ENCODE results near the gene GPR142. TPM values are rescaled to one million over a fixed set of nuclear protein-coding genes. Genes with fewer than 3 reads are reported as not detected.

GPR142 gene
- total RNA-seq, 1 donor from 2014 or later: 20.7 TPM

GRCh38 chr17:74368341-74369081 is 1.2 kb downstream of the GPR142 start:
- Mint-ChIP-seq H3K9me3 (ENCODE audit: unreplicated experiment) (peaks cover 5% of the 10 kb centered on the region), H3K4me1 (ENCODE audit: low read depth, unreplicated experiment) (peaks cover 23% of the 10 kb centered on the region), H3K4me3 (ENCODE audit: unreplicated experiment) (peak overlapping the region; percentile 90), H3K27me3 (ENCODE audit: unreplicated experiment) (peaks cover 19% of the 10 kb centered on the region), H3K36me3 (ENCODE audit: unreplicated experiment) (no peaks in the 10 kb centered on the region), H3K27ac (ENCODE audit: unreplicated experiment) (peak overlapping the region; percentile 96)
- TF ChIP-seq CTCF (IDR thresholded peaks at IDR 0.05; ENCODE audit: partially characterized antibody, unreplicated experiment): peak; percentile 98
- DNase-seq: peak; percentile 81

- H3K27ac Mint-ChIP-seq (ENCODE audit: unreplicated experiment): peak overlapping the region; percentile 96
- DNase-seq: peak; percentile 77
- peaks cover 12% of the 10 kb centered on the region for H3K9me3 Mint-ChIP-seq (ENCODE audit: unreplicated experiment)
- peaks cover 21% of the 10 kb centered on the region for H3K27me3 Mint-ChIP-seq (ENCODE audit: unreplicated experiment)
- no peak for TF ChIP-seq CTCF (IDR thresholded peaks at IDR 0.05; ENCODE audit: partially characterized antibody, unreplicated experiment)
- H3K4me3 Mint-ChIP-seq (ENCODE audit: unreplicated experiment): peak overlapping the region; percentile 90
- H3K4me1 Mint-ChIP-seq (ENCODE audit: low read depth, unreplicated experiment): peaks cover 29% of the 10 kb centered on the region
- H3K36me3 Mint-ChIP-seq (ENCODE audit: unreplicated experiment): no peaks in the 10 kb centered on the region
These were observed 1.9 kb downstream of the GPR142 start for GRCh38 chr17:74369221-74369620.

GRCh38 chr17:74369665-74370490 is 2.6 kb downstream of the GPR142 start:
- Mint-ChIP-seq H3K36me3 (ENCODE audit: unreplicated experiment) (no peaks in the 10 kb centered on the region), H3K4me1 (ENCODE audit: low read depth, unreplicated experiment) (peaks cover 34% of the 10 kb centered on the region), H3K27ac (ENCODE audit: unreplicated experiment) (peak overlapping the region; percentile 96), H3K27me3 (ENCODE audit: unreplicated experiment) (peaks cover 26% of the 10 kb centered on the region), H3K9me3 (ENCODE audit: unreplicated experiment) (peaks cover 15% of the 10 kb centered on the region), H3K4me3 (ENCODE audit: unreplicated experiment) (peak overlapping the region; percentile 90)
- peak; percentile 9 for DNase-seq
- TF ChIP-seq CTCF (IDR thresholded peaks at IDR 0.05; ENCODE audit: partially characterized antibody, unreplicated experiment): no peak

GRCh38 chr17:74371653-74372147 is 4.4 kb downstream of the GPR142 start:
- no peak for DNase-seq
- H3K4me3 Mint-ChIP-seq (ENCODE audit: unreplicated experiment): no peak overlapping the region
- no peaks in the 10 kb centered on the region for H3K36me3 Mint-ChIP-seq (ENCODE audit: unreplicated experiment)
- peaks cover 15% of the 10 kb centered on the region for H3K9me3 Mint-ChIP-seq (ENCODE audit: unreplicated experiment)
- no peak overlapping the region for H3K27ac Mint-ChIP-seq (ENCODE audit: unreplicated experiment)
- TF ChIP-seq CTCF (IDR thresholded peaks at IDR 0.05; ENCODE audit: partially characterized antibody, unreplicated experiment): no peak
- peaks cover 26% of the 10 kb centered on the region for H3K27me3 Mint-ChIP-seq (ENCODE audit: unreplicated experiment)
- peaks cover 40% of the 10 kb centered on the region for H3K4me1 Mint-ChIP-seq (ENCODE audit: low read depth, unreplicated experiment)
